Spinal cord (tissue), 10 donors: Measurements from ENCODE around the gene SHF. TPM values are rescaled to one million over a fixed set of nuclear protein-coding genes. Genes with fewer than 3 reads are reported as not detected.

ENCODE experiments used
- DNase-seq, 6 donors: peaks; one replicate each; pipeline versions ENCODE4 v3.0.0 to v3.0.0-alpha.2; 2013 to 2015; ENCODE audit warnings: low spot score in 6 of 6, low read depth in 4 of 6
- H3K27ac ChIP-seq: one replicate; pipeline ENCODE4 v1.5.1; 2013; ENCODE audit warnings: low read depth, low read length, control low read depth
- H3K27me3 ChIP-seq: one replicate; pipeline ENCODE4 v1.6.1; 2013; ENCODE audit warnings: low read length; ENCODE audit not compliant: control insufficient read depth, insufficient read depth
- H3K36me3 ChIP-seq: one replicate; pipeline ENCODE4 v1.6.1; 2013; ENCODE audit warnings: low read length; ENCODE audit not compliant: control insufficient read depth, insufficient read depth
- H3K4me1 ChIP-seq: one replicate; pipeline ENCODE4 v1.6.1; 2013; ENCODE audit warnings: low read length; ENCODE audit not compliant: control insufficient read depth, insufficient read depth
- H3K4me3 ChIP-seq: one replicate; pipeline ENCODE4 v1.5.1; 2013; ENCODE audit warnings: low read depth, low read length, control low read depth
- H3K9me3 ChIP-seq: one replicate; pipeline ENCODE4 v1.6.1; 2013; ENCODE audit warnings: low read length; ENCODE audit not compliant: control insufficient read depth, insufficient read depth
- WGBS: methylation state at CpG from one replicate; pipeline ENCODE4 v1.1.5; 2013; ENCODE audit warnings: missing lambda C conversion rate; ENCODE audit not compliant: insufficient coverage; 5-methylcytosine and 5-hydroxymethylcytosine counted together
- polyA plus RNA-seq, 2 donors: library from polyadenylated mRNA; unstranded; fragments of 120-200 nt; gene quantifications; one replicate each; pipeline ENCODE4 v1.2.1, GENCODE V29; 2013; ENCODE audit not compliant: insufficient read length in 2 of 2
- total RNA-seq, 2 donors: library from RNA; depleted of rRNA in 1 of 2; stranded (reverse); fragments of 120-200 nt in 1 of 2; fragments of >200 nt in 1 of 2; gene quantifications; one replicate each; pipeline versions ENCODE4 v1.2.3 to v1.2.4, GENCODE V29; 2013 to 2014
- donor health status: healthy.

SHF gene
- total and polyA plus RNA-seq, 4 donors = 15.2 to 73.3 (median 44.6) TPM

- no peaks in the 10 kb centered on the region for H3K4me1 ChIP-seq
- H3K4me3 ChIP-seq = no peak overlapping the region
- no peaks in the 10 kb centered on the region for H3K27me3 ChIP-seq
- no peaks in the 10 kb centered on the region for H3K36me3 ChIP-seq
- 64% methylated on average over 4 of the region's 5 CpGs for WGBS
- DNase-seq = no peak
- H3K9me3 ChIP-seq = no peaks in the 10 kb centered on the region
- no peak overlapping the region for H3K27ac ChIP-seq
Observed at GRCh38 chr15:45224621-45225217, 37.0 kb upstream of the SHF start.

- H3K27me3 ChIP-seq = no peaks in the 10 kb centered on the region
- no peak overlapping the region for H3K27ac ChIP-seq
- no peaks in the 10 kb centered on the region for H3K4me1 ChIP-seq
- DNase-seq = no peak
- 72% methylated on average over 4 of the region's 4 CpGs for WGBS
- H3K4me3 ChIP-seq = no peak overlapping the region
- H3K9me3 ChIP-seq = no peaks in the 10 kb centered on the region
- no peaks in the 10 kb centered on the region for H3K36me3 ChIP-seq
Observed at GRCh38 chr15:45221967-45222366, 34.2 kb upstream of the SHF start.

GRCh38 chr15:45221053-45221599, 33.4 kb upstream of the SHF start:
- Histone ChIP-seq H3K27ac (no peak overlapping the region), H3K27me3 (no peaks in the 10 kb centered on the region), H3K36me3 (no peaks in the 10 kb centered on the region), H3K4me1 (no peaks in the 10 kb centered on the region), H3K9me3 (no peaks in the 10 kb centered on the region), H3K4me3 (no peak overlapping the region)
- WGBS = 100% methylated on average over 2 of the region's 2 CpGs
- DNase-seq = no peak

- no peaks in the 10 kb centered on the region for H3K9me3 ChIP-seq
- H3K36me3 ChIP-seq = no peaks in the 10 kb centered on the region
- H3K27me3 ChIP-seq = peaks cover 2% of the 10 kb centered on the region
- no peak overlapping the region for H3K27ac ChIP-seq
- no peak overlapping the region for H3K4me3 ChIP-seq
- no CpG with 5 or more reads among the region's 1 CpG for WGBS
- no peak for DNase-seq
- no peaks in the 10 kb centered on the region for H3K4me1 ChIP-seq
Observed at GRCh38 chr15:45212493-45212892, 24.7 kb upstream of the SHF start.

GRCh38 chr15:45205192-45205591, 17.4 kb upstream of the SHF start:
- Histone ChIP-seq H3K4me1 (peaks cover 9% of the 10 kb centered on the region), H3K9me3 (no peaks in the 10 kb centered on the region), H3K36me3 (no peaks in the 10 kb centered on the region), H3K4me3 (no peak overlapping the region), H3K27me3 (no peaks in the 10 kb centered on the region), H3K27ac (no peak overlapping the region)
- DNase-seq = peak in 2 of 6 donors; percentile 67 to 71
- WGBS = 0% methylated on average over 1 of the region's 2 CpGs

GRCh38 chr15:45203182-45203581, 15.4 kb upstream of the SHF start:
- Histone ChIP-seq H3K9me3 (no peaks in the 10 kb centered on the region), H3K36me3 (no peaks in the 10 kb centered on the region), H3K27ac (no peak overlapping the region), H3K27me3 (no peaks in the 10 kb centered on the region), H3K4me3 (no peak overlapping the region), H3K4me1 (peaks cover 23% of the 10 kb centered on the region)
- no peak for DNase-seq
- 80% methylated on average over 2 of the region's 4 CpGs for whole genome bisulfite sequencing

GRCh38 chr15:45201869-45202268, 14.1 kb upstream of the SHF start:
- Histone ChIP-seq H3K4me3 (no peak overlapping the region), H3K27ac (no peak overlapping the region)
- WGBS = 72% methylated on average over 4 of the region's 7 CpGs

GRCh38 chr15:45201557-45201859, 13.7 kb upstream of the SHF start:
- DNase-seq = no peak
- peaks cover 23% of the 10 kb centered on the region for H3K4me1 ChIP-seq
- peak overlapping the region; percentile 99 for H3K27ac ChIP-seq
- no peaks in the 10 kb centered on the region for H3K27me3 ChIP-seq
- H3K36me3 ChIP-seq = no peaks in the 10 kb centered on the region
- no CpG with 5 or more reads among the region's 3 CpGs for WGBS
- H3K9me3 ChIP-seq = no peaks in the 10 kb centered on the region
- H3K4me3 ChIP-seq = peak overlapping the region; percentile 76

More at GRCh38 chr15:45201869-45202268, 14.1 kb upstream of the SHF start:
- Histone ChIP-seq H3K36me3 (no peaks in the 10 kb centered on the region), H3K27me3 (no peaks in the 10 kb centered on the region), H3K9me3 (no peaks in the 10 kb centered on the region), H3K4me1 (peaks cover 23% of the 10 kb centered on the region)
- no peak for DNase-seq

- H3K27me3 ChIP-seq = no peaks in the 10 kb centered on the region
- peak overlapping the region; percentile 99 for H3K27ac ChIP-seq
- H3K4me3 ChIP-seq = peak overlapping the region; percentile 76
- H3K36me3 ChIP-seq = no peaks in the 10 kb centered on the region
- no peaks in the 10 kb centered on the region for H3K9me3 ChIP-seq
- peaks cover 23% of the 10 kb centered on the region for H3K4me1 ChIP-seq
- peak; percentile 65 to 94 (median 82) for DNase-seq
- under 1% methylated on average over 31 of the region's 34 CpGs for WGBS
Observed at GRCh38 chr15:45200799-45201556, 13.2 kb upstream of the SHF start.
